ENCODE data around the gene PTPRG. TPM values are rescaled to one million over a fixed set of nuclear protein-coding genes. Genes with fewer than 3 reads are reported as not detected.

Gene PTPRG
- total and polyA plus RNA-seq, 10 of the 15 experiments (the other 5 are each of a cell fraction or from before 2014, with no cell fraction given), result 0.29 to 20.7 (median 1.4) TPM

GRCh38 chr3:61810953-61811497, 249.7 kb downstream of the PTPRG start:
- H4K20me1 ChIP-seq (ENCODE audit: control insufficient read depth, insufficient read depth), result no peaks in the 10 kb centered on the region
- POLR2A ChIA-PET, result no interaction called here
- H3K4me2 ChIP-seq (ENCODE audit: control insufficient read depth, insufficient read depth), result no peak overlapping the region
- RAD21 ChIA-PET (ENCODE audit: unreplicated experiment), result interaction anchor here (1.6 kb wide), 1 partner anchor 27 kb away, joined by 4 read pairs; no protein-coding TSS in a partner anchor
- FAIRE-seq, result no peak
- H3K9me3 ChIP-seq (replicated peaks; ENCODE audit: control insufficient read depth, insufficient read depth, low read length), result no peaks in the 10 kb centered on the region
- no peaks in the 10 kb centered on the region for H3K36me3 ChIP-seq (ENCODE audit: control insufficient read depth in 2 of 2, insufficient read depth in 2 of 2, low read length in 1 of 2)
- no TSS peak for BruUV-seq (replicated peaks)
- H3K4me3 ChIP-seq, result no peak overlapping the region
- H3K4me1 ChIP-seq (ENCODE audit: control insufficient read depth, insufficient read depth, low read length), result no peaks in the 10 kb centered on the region
- CTCF ChIA-PET, result interaction anchor here (1.2 kb wide), 1 partner anchor 20 kb away, joined by 4 read pairs; no protein-coding TSS in a partner anchor
- in situ Hi-C loops (cut with MboI), result no loop called here
- DNase-seq (ENCODE audit: low read depth, low spot score), result no peak
- no peak for ATAC-seq
- no peak overlapping the region for H3K9ac ChIP-seq (ENCODE audit: control insufficient read depth, insufficient read depth, low read length)
- no peak overlapping the region for H3K27ac ChIP-seq (ENCODE audit: control insufficient read depth, insufficient read depth)
- H3K79me2 ChIP-seq (ENCODE audit: control insufficient read depth, insufficient read depth, low read length), result no peaks in the 10 kb centered on the region
- 0% methylated on average over 1 of the region's 1 CpG for WGBS (ENCODE audit: insufficient coverage, insufficient replicate concordance, low lambda C conversion rate, missing lambda C conversion rate)
- SMC1A ChIA-PET (ENCODE audit: uncharacterized antibody, unreplicated experiment), result interaction anchor here (0.8 to 3.6 kb wide), 4 partner anchors 14 to 34 kb away, joined by 3 to 14 read pairs (median 4); no protein-coding TSS in a partner anchor
- intact Hi-C loops (cut with micrococcal nuclease; ENCODE audit: unreplicated experiment), result no loop called here
- H2AFZ ChIP-seq (ENCODE audit: control insufficient read depth, low read depth, low read length), result no peak overlapping the region
- no peaks in the 10 kb centered on the region for H3K27me3 ChIP-seq (replicated peaks in 1 of 2; ENCODE audit: control insufficient read depth in 2 of 2, insufficient read depth in 2 of 2, low read length in 1 of 2)
- TF ChIP-seq SMAD1 (IDR thresholded peaks at IDR 0.05; ENCODE audit: low read depth, partially characterized antibody) (no peak), ZNF384 (IDR thresholded peaks at IDR 0.05; ENCODE audit: borderline replicate concordance, low read depth, low read length) (no peak), CREM (IDR thresholded peaks at IDR 0.05; ENCODE audit: low read depth) (no peak), MLLT1 (IDR thresholded peaks at IDR 0.05) (no peak), ESRRA (IDR thresholded peaks at IDR 0.05; ENCODE audit: low read length) (no peak), ZBTB33 (IDR thresholded peaks at IDR 0.05) (no peak)
